SK-N-SH treated with all-trans-retinoic acid at 6 μM for 48 hours (cell line): ENCODE data around the gene IL1RN.

Experiments used
- ARNTL ChIP-seq: fragments of 450-650 bp; formaldehyde crosslinking; IDR thresholded peaks from 2 replicates; pipeline ENCODE4 v1.5.0; 2020; ENCODE audit warnings: low read depth, mild to moderate bottlenecking, moderate library complexity, borderline replicate concordance
- BACH2 ChIP-seq: fragments of 250-450 bp; sonication (Bioruptor Pico); IDR thresholded peaks from 2 replicates; pipeline ENCODE4 v1.9.0; 2021; ENCODE audit warnings: mild to moderate bottlenecking, borderline replicate concordance
- ESRRG ChIP-seq: fragments of 250-450 bp; sonication (Bioruptor Pico); IDR thresholded peaks from 2 replicates; pipeline ENCODE4 v1.6.1; 2021; ENCODE audit warnings: mild to moderate bottlenecking
- POU6F1 ChIP-seq: fragments of 250-450 bp; sonication (Bioruptor Pico); IDR thresholded peaks from 2 replicates; pipeline ENCODE4 v1.8.0; 2021; ENCODE audit warnings: low read depth, mild to moderate bottlenecking, moderate library complexity, borderline replicate concordance
- RARB ChIP-seq: fragments of 250-450 bp; sonication (Bioruptor Pico); IDR thresholded peaks from 2 replicates; pipeline ENCODE4 v1.8.0; 2021; ENCODE audit warnings: mild to moderate bottlenecking, moderate library complexity
- SNAI2 ChIP-seq: fragments of 250-450 bp; sonication (Bioruptor Pico); IDR thresholded peaks from 2 replicates; pipeline ENCODE4 v1.5.0; 2020; ENCODE audit warnings: mild to moderate bottlenecking, moderate library complexity
- ZFP3 ChIP-seq: fragments of 250-450 bp; sonication (Bioruptor Pico); IDR thresholded peaks from 2 replicates; pipeline ENCODE4 v1.5.0; 2020; ENCODE audit warnings: mild to moderate bottlenecking, moderate library complexity
- ZFP30 ChIP-seq: fragments of 450-650 bp; formaldehyde crosslinking; IDR thresholded peaks from 2 replicates; pipeline ENCODE4 v1.5.0; 2022; ENCODE audit warnings: mild to moderate bottlenecking, moderate library complexity
- ZNF565 ChIP-seq: fragments of 450-650 bp; formaldehyde crosslinking; conservative IDR thresholded peaks from 2 replicates; pipeline ENCODE4 v1.5.0; 2020; ENCODE audit warnings: low read depth, mild to moderate bottlenecking, moderate library complexity
- TF ChIP-seq, protein P1 (sequence below): fragments of 250-450 bp; sonication (Bioruptor Pico); IDR thresholded peaks from 2 replicates; pipeline ENCODE4 v1.5.1; 2020; ENCODE audit warnings: low read depth, mild to moderate bottlenecking, moderate library complexity
- TF ChIP-seq, protein P2 (sequence below): fragments of 250-450 bp; sonication (Bioruptor Pico); IDR thresholded peaks from 2 replicates; pipeline ENCODE4 v1.5.1; 2021; ENCODE audit warnings: mild to moderate bottlenecking, moderate library complexity

DNA sequence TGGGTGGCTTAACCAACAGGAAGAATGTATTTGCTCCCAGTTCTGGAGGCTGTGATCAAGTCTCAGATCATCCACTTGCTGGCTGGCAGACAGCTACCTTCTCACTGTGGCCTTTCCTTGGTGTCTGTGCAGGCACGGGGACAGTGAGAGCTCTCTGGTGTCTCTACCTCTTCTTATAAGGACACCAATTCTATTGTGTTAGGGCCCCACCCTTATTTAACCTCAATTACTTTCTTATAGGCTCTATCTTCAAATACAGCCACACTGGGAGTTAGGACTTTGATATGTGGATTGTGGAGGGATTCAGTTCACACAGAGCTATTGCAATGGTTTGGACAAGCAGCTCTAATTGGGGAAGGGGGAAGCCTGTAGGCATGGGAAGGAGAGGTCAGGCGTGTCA is 25.3 kb upstream of the IL1RN start:
- TF ChIP-seq SNAI2: no peak
- no peak for TF ChIP-seq ZFP30 (CRISPR knock-in tag)
- no peak for TF ChIP-seq BACH2 (CRISPR knock-in tag)
- TF ChIP-seq, protein P1, sequence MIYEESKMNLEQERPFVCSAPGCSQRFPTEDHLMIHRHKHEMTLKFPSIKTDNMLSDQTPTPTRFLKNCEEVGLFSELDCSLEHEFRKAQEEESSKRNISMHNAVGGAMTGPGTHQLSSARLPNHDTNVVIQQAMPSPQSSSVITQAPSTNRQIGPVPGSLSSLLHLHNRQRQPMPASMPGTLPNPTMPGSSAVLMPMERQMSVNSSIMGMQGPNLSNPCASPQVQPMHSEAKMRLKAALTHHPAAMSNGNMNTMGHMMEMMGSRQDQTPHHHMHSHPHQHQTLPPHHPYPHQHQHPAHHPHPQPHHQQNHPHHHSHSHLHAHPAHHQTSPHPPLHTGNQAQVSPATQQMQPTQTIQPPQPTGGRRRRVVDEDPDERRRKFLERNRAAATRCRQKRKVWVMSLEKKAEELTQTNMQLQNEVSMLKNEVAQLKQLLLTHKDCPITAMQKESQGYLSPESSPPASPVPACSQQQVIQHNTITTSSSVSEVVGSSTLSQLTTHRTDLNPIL (CRISPR knock-in tag): no peak
- no peak for TF ChIP-seq ESRRG (CRISPR knock-in tag)
- no peak for TF ChIP-seq ZFP3 (CRISPR knock-in tag)
- TF ChIP-seq ZNF565: no peak
- TF ChIP-seq, protein P2, sequence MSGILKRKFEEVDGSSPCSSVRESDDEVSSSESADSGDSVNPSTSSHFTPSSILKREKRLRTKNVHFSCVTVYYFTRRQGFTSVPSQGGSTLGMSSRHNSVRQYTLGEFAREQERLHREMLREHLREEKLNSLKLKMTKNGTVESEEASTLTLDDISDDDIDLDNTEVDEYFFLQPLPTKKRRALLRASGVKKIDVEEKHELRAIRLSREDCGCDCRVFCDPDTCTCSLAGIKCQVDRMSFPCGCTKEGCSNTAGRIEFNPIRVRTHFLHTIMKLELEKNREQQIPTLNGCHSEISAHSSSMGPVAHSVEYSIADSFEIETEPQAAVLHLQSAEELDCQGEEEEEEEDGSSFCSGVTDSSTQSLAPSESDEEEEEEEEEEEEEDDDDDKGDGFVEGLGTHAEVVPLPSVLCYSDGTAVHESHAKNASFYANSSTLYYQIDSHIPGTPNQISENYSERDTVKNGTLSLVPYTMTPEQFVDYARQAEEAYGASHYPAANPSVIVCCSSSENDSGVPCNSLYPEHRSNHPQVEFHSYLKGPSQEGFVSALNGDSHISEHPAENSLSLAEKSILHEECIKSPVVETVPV (CRISPR knock-in tag): no peak
- TF ChIP-seq RARB (CRISPR knock-in tag): no peak
- TF ChIP-seq POU6F1 (CRISPR knock-in tag): no peak
- TF ChIP-seq ARNTL (CRISPR knock-in tag): no peak
